GM18505 (cell line): ENCODE data around the gene MRC2.
A peak's percentile ranks its signal among the peaks of the same experiment; 100 is the strongest.
"Not testable (repeated sequence)": the region's sequence is repeated elsewhere in the genome, so short reads cannot be mapped to it uniquely, and the experiment has no call there.

Source experiments
- ATAC-seq: cut with Tn5 transposase; IDR thresholded peaks from one replicate; pipeline ENCODE4 v1.9.1; 2021; ENCODE audit not compliant: unreplicated experiment
- POLR2A ChIP-seq: IDR thresholded peaks from 4 replicates; pipeline ENCODE4 v1.6.1; 2011; ENCODE audit warnings: borderline replicate concordance; ENCODE audit not compliant: insufficient read depth, insufficient read length; ENCODE audit errors: extremely low read depth

MRC2 gene

DNA sequence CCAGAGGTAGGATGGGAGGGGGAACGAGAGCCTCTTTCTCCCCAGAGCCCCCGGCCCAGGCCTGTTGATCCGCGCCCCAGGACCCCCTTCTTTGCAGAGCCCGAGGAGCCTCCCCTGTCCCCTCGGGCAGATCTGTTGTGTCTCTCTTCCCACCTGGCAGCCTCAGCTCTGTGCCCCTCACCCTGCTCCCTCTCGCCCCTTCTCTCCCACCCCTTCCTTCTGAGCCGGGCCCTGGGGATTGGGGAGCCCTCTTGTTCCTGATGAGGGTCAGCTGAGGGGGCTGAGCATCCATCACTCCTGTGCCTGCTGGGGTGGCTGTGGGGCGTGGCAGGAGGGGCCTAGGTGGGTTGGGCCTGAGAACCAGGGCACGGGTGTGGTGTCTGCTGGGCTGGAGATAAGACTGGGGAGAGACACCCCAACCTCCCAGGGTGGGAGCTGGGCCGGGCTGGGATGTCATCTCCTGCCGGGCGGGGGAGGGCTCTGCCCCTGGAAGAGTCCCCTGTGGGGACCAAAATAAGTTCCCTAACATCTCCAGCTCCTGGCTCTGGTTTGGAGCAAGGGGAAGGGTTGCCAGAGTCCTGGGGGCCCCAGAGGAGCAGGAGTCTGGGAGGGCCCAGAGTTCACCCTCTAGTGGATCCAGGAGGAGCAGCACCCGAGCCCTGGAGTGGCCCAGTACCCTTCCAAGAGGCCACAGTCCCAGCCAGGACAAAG lies 65.4 kb downstream of the MRC2 start:
- no peak for ATAC-seq

DNA sequence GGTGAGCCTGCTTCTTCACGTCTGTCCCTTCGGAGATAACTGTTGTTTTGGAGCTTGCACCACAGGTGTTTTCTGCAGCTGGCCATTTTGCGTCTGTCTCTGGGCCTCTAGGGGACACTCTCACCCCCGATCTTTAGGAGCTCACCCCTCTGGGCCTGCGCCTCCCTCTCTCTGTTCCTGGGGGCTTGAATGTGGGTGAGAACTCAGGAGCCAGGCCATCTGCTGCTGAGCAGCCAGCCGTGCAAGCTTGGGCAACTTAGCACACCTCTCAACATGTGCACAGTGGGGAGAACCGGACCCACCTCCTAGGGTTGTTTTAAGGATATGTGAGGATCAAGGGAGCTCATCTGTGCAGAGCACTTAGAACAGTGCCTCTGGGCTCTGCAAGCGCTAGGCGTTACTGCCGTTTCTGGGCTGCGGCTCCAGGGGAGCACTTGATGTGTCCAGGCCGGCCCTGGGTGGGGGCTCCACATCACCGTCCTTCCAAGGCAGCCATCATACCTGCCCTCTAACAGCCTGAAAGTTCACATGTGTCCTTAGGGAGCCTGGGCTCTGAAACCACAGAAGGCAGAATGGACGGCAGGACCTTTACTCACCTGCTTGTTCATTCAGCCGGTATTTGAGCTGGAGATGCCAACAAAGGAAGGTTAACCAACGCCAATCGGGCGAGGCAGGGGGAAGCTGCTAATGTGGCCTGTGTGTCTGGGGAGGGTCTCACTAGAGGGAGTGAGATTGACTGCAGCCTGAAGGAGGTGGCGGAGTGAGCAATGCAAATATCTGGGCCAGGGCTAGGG lies 66.3 kb downstream of the MRC2 start:
- no peak for ATAC-seq
- TF ChIP-seq POLR2A = no peak

More for the DNA sequence above, 65.4 kb downstream of the MRC2 start:
- no peak for TF ChIP-seq POLR2A

DNA sequence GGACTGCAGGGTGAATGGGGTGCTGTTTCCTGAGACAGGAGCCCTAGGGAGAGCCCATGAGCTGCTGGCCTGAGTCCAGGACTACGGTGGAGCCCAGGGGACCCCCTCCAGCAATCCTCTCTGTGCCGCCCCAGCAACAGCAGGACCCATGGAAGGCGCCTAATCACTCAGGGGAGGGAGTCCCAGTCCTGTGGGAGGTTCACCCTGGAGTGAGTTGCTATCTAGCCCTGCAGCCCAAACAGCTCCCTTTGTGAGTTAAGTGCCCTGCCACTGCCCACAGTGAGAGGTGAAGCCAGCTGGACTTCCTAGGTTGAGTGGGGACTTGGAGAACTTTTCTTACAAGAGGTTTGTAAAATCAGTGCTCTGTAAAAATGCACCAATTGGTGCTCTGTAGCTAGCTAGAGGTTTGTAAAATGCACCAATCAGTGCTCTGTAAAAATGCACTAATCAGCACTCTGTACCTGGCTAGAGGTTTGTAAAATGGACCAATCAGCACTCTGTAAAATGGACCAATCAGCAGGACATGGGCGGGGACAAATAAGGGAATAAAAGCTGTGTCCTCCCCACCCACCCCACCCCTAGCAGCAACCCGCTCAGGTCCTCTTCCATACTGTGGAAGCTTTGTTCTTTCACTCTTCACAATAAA lies 67.7 kb downstream of the MRC2 start:
- not testable (repeated sequence) for ATAC-seq

DNA sequence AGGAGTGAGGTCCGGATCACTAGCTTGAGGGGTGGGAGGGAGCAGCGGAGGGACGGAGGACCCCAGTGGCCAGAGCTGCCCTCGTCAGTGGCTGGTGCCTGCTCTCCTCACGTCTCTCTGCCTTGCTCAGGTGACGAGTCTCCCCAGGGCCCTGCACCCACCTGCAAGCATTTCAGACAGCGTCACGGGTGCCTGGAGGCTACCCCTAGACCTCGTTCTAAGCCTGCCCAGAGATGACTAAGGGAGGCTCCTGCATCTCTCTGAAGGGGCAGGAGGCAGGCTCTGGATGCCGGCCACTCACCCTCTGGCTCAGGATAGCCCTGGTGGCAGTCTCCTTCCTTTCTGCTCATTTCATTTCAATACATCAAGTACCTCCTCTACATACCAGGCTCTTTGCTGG lies 68.8 kb downstream of the MRC2 start:
- no peak for ATAC-seq
- no peak for TF ChIP-seq POLR2A

DNA sequence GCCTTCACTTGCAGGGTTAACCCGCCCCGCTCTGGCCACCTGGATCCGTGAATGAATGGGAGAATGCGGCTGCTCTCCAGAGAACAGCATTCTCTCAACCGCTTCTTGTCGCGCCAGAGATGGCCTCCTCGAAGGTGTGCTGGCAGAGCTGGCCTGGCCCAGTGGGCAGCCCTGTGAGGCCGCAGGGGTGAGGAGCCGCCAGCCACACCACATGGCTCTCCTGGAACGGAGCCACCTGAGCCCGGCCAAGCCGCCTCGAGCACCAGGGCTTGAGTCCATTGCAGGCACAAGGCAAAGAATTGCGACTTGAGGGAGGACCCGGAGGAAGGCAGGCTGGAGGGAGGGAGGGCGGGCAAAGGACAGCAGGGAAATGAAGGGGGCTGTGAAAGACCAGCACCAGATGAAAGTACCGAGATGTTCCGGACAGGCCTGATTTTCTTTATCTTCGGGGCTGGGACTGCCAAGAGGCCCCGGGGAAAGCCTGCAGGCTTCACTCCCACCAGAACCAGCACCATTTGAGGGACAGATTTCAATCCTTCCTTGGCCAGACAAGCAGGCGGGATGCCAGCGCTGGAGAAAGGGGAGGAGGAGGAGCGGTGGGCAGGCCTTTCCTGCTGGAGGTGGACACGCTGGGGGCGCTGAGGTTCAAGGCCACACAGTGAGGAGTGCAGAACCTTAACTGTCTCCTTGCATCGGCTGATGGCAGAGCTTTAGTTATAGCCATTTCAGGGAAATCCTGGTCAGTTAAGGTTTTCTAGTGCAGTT lies 69.4 kb downstream of the MRC2 start:
- no peak for TF ChIP-seq POLR2A
- no peak for ATAC-seq

DNA sequence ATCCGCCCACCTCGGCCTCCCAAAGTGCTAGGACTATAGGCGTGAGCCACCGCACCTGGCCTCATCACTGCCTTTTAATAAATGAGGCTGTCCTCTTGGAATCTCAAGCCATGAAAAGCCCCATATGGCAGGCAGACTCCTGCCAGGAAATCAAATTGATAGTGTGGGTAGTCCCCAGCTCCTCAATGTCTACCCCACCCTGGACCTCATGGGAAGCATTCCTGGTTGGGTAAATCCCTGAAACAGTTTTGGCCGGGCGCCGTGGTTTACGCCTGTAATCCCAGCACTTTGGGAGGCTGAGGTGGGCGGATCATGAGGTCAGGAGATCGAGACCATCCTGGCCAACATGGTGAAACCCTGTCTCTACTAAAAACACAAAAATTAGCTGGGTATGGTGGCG lies 71.0 kb downstream of the MRC2 start:
- ATAC-seq = not testable (repeated sequence)

DNA sequence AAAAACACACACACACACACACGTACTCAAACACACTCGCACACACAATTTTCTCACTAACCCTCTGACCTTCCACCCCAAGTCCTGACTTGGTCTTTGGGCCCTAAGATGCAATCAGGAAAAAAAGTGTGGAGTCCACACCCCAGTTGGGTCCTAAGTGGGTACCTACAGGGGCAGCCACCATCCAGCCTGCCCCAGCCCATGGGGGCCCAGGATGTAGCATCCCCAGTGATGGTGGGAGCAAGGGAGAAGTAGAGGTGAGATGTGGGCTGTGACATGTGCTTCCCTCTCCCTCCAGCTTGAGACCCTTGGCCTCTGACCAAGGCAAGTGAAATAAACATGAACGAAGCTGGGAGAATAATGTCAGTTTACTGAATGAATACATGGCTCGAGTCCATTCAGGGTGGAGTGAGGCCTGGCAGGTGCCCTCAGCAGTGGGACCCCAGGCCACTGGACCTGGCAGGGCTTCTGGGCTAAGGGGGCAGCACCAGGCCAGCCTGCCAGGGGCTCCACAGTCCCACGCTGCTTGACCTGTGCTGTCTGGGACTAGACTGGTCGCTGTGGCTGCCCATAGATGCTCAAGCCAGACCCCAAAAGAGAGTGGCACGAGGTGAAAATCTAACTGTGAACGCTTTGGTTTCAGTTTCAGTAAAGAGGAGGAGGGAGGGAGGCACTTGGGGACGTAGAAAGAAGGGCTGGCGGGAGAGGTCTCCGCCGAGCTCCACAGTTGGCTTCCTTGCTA lies 73.7 kb downstream of the MRC2 start:
- ATAC-seq = no peak
- TF ChIP-seq POLR2A = no peak

DNA sequence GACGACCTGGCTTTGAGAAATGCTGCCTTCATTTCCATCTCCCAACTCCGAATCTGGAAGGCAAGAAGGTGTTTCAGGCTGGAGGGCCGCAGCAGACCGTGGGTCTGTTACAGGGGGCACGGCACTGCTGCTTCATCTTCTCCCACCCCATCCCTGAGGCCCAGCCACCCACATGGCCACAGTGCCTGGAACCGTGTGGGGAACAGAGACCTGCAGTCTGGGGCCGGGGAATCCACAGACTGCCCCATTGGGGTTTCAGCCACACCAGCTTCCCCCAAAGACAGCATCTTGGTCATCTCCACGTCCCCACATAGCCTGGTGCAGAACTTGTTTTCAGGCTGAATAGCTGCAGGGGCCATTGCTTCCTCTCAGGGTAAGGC lies 74.2 kb downstream of the MRC2 start:
- TF ChIP-seq POLR2A = no peak
- ATAC-seq = no peak

DNA sequence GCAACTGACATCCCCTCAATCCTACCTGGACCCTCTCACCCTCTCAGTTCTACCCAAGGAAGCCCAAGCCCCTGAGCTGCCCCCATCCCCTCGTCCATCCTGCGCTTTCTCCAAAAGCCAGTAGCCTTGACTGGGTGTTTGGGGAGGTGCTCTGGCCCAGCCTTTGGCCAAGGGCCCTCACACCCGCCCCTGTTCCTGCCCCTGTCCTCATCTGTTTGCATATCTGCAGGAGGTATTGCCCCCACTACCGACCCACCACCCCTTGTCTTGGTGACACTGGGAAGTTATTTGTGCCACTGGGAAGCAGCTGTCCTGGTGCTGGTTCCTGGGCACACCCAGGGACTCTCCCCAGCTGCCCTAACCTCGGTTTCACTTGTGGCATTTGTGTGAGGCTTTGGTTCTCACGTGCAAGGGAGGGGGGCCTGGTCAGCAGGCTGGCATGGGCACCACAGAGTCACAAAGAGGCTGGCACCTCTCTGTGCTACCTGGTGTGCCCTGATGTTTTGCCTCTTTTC lies 75.3 kb downstream of the MRC2 start:
- TF ChIP-seq POLR2A = no peak
- ATAC-seq = no peak

DNA sequence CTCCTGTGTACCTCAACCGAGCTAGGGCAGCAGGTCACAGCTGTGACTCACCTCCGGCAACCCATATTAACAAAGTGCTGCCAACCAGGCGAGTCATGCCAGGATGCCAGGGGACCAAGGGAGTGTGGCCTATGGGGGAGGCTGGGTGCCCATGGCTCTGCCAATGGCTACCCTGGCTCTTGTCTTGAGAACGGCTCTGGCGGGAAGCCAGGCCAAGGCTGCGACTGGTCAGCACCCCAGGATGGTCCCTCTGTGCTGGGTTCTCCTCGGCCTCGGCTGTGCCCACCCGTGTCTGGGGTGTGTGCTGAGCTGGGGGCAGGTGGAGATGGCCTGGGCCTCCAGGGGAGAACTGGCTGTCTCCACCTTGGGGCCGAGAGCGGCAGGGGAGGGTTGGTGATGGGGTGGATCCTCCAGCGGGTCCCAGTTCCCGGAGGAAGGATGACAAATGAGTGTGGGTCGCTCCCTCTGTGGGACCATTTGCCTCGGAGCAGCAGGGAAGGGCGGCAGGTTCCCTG lies 75.8 kb downstream of the MRC2 start:
- no peak for TF ChIP-seq POLR2A
- ATAC-seq = no peak

DNA sequence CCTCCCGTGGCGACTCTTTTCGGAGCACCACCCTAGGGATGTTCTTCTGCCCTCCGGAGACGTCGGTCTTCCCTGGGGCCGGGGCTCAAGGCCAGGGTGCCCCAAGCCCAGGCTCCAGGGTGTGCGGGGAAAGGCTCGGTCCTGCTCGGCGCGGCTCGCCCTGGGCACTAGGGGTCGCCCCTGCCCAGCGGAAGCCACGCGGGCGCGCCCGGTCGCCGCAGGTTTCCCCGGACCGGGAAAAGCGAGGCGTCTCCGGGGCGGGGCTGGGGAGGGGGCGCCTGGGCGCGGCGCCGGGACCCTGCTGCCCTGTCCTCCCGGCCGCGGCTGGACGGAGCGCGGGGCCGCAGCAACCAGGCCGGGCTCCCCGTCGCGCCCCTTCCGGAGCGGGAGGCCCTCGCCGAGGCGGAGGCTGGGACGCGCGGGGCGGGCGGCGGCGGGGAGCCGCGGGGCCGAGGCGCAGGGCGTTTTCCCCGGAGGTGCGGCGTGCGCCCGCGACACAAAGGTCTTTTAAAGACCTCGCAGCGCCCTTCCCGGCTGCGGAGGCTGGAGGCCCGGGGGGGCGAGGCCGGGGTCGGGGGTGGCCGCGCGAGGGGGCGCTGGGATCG lies 76.4 kb downstream of the MRC2 start:
- TF ChIP-seq POLR2A = no peak
- peak; percentile 87 for ATAC-seq

DNA sequence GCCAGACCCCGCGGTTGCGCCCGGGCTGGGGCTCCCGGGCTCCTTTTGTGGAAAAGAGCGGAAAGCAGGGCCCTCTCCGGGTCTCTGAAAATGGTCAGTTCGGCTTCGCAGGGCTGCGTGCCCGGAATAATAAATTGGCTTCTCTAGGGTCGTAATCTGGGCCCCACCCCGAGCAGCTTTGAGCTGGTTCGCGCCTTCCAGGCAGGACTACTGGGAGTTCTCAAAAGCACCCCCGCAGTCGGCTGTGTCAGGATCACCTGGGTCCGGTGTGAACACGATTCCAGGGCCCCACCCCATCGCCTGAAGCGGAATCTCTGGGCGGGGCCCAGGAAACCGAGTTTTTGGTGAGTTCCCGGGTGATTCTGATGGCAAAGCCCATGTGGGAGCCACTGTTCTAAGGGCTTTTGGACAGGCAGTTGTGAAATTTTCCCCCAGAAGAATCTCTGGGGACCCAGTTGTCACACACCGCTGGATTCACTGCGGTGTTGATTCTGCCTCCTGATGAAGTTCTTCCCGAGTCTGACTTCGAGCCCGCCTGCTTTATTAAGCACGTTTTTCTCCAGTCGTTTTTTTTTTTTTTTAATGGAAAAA lies 77.0 kb downstream of the MRC2 start:
- no peak for TF ChIP-seq POLR2A
- no peak for ATAC-seq

DNA sequence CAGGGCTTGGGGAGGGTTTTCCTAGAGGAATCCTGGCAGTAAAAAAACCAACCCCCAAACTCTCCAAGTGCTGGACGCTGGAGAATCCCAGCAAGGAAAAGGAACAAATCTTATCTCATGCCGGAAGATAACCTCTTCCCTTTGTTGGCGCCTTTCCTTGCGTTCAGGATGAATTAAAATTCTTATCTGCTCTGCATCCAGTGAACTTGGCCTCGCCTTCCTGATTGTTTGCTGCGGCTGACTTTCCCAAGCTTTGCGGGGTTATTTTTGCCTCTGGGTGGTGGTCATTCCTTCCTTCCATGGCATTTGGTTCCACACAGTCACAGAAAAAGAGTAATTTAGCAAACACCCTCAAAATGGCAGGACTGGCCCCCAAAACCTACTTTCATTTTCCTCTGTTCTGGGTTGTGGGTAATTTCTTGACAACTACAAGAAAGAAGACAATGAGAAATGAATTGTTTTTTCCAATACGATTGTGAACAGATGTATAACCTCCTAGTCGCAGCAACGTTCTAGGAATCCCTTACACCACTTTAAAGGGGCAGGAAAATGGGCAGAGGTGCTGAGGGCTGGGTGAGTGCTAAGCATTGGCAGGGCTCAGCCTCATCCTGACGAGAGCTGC lies 77.8 kb downstream of the MRC2 start:
- no peak for ATAC-seq
- no peak for TF ChIP-seq POLR2A
